C4-2B (cell line): Measurements from ENCODE around the gene SCGB1A1.
"Not testable (repeated sequence)": the region's sequence is repeated elsewhere in the genome, so short reads cannot be mapped to it uniquely, and the experiment has no call there.

Experiments
- H3K27ac ChIP-seq: fragments of 450-650 bp; 2 replicates; pipeline ENCODE4 v1.5.1; 2017
- ZFX ChIP-seq: fragments of 450-650 bp; IDR thresholded peaks from 2 replicates; pipeline ENCODE4 v1.6.1; 2017
- TF ChIP-seq, protein P1 (sequence below): fragments of 450-650 bp; conservative IDR thresholded peaks from 2 replicates; pipeline ENCODE4 v1.5.1; 2017; ENCODE audit warnings: mild to moderate bottlenecking

SCGB1A1 gene

DNA sequence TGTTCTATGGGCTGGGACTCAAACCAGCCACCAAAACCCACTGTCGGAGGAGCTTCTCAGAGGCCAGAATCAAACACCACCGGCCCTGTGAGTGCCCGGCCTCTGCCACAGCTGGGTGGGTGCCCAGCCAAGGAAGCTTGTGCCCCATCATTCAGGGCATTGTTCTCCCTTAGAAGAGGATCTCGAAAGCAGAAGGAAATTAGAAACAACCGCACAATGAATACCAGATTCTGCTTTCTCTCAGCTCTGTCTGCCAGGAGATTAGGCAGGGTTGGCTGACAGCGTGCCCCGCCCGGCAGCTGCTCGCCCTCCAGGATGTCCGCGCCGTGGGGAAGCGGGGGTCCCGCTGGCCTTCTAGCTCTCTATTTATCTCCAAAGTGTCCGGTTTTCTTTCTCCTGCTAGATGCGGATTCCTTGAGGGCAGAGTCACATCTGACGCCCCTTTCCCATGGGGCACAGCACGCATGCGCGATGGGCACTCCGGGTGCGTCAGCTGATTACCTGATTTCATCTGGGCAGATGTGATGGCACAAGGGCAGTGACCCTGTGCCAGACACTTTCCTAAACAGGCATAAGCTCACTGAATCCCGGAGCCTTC, 25.5 kb downstream of the SCGB1A1 start:
- TF ChIP-seq, protein P1, sequence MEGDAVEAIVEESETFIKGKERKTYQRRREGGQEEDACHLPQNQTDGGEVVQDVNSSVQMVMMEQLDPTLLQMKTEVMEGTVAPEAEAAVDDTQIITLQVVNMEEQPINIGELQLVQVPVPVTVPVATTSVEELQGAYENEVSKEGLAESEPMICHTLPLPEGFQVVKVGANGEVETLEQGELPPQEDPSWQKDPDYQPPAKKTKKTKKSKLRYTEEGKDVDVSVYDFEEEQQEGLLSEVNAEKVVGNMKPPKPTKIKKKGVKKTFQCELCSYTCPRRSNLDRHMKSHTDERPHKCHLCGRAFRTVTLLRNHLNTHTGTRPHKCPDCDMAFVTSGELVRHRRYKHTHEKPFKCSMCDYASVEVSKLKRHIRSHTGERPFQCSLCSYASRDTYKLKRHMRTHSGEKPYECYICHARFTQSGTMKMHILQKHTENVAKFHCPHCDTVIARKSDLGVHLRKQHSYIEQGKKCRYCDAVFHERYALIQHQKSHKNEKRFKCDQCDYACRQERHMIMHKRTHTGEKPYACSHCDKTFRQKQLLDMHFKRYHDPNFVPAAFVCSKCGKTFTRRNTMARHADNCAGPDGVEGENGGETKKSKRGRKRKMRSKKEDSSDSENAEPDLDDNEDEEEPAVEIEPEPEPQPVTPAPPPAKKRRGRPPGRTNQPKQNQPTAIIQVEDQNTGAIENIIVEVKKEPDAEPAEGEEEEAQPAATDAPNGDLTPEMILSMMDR, result no peak
- no peak for TF ChIP-seq ZFX
- H3K27ac ChIP-seq, result peak overlapping the region; percentile 49

GRCh38 chr11:62444835-62445234, 26.0 kb downstream of the SCGB1A1 start:
- TF ChIP-seq ZFX, result no peak
- TF ChIP-seq, protein P1, result no peak
- peak overlapping the region; percentile 49 for H3K27ac ChIP-seq

- H3K27ac ChIP-seq, result peak overlapping the region; percentile 49
These were observed 26.5 kb downstream of the SCGB1A1 start for GRCh38 chr11:62445314-62445740.

DNA sequence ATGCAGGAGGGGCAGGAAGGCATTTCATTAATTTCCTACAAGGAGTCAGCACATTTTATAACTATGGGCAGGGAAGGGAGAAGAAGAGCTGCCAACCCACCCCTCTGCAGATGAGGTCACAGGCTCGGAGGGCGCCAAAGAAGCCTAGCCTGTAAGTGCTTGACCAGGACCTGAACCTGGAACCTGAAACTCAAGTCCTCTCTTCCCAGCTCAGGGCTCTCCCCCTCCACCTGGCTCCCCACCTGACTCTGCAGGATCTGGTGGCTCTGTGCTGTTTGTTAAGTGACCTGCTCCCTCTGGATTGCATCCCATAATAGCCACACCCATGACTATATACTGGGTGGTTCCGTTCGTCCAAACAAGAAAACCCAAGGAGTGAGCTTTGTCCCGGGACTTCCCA, 27.3 kb downstream of the SCGB1A1 start:
- no peak for TF ChIP-seq ZFX
- TF ChIP-seq, protein P1, result no peak
- H3K27ac ChIP-seq, result peak overlapping the region; percentile 49

More at GRCh38 chr11:62445314-62445740, 26.5 kb downstream of the SCGB1A1 start:
- no peak for TF ChIP-seq ZFX
- TF ChIP-seq, protein P1, result no peak

DNA sequence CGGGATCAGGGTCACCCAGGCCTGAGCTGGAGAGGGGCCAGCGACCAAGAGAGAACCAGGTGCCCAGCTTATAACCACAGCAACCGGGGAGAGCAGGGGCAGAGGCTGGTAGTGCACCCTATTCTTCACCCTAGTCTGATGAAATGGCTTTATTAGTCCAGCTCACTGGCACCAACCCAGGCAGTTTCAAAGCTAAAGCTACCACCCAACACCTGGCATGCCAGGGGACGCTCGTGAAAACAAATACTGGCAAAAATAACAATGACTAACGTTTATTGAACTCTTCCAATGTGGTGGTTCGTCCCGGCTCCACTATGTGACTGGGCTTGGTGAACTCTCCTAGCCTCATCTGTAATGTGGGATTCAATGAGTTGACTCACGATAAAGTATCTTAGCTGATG, 30.6 kb downstream of the SCGB1A1 start:
- no peak overlapping the region for H3K27ac ChIP-seq
- TF ChIP-seq, protein P1, result no peak
- TF ChIP-seq ZFX, result no peak

GRCh38 chr11:62449912-62450311, 31.1 kb downstream of the SCGB1A1 start:
- not testable (repeated sequence) for H3K27ac ChIP-seq

DNA sequence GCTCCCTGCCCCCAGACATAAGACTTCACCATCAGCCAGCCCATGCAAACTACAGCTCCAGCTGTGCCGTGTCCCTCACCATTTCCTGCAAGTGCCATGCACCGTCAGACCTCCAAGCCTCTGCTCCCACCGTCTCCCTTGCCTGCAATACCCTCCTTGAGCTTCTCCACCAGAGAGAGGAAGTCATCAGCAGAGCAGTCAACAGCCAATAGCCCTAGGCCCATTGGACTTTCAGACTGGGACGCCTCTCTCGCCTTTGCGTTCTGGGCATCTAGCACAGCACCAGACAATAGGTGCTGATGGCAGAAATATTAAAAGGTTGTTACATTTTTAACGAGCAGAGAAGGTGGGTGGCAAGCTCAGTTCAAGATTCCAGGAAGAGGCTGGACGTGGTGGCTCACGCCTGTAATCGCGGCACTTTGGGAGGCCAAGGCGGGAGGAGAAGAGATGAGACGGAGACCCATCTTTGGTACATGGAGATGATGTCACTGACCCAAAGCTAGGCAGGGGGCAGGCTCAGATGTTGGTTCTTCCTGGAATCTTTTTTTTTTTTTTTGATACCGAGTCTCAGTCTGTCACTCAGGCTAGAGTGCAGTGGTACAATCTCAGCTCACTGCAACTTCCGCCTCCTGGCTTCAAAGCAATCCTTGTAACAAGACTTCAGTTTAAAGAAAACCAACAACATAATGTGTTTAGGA, 31.9 kb downstream of the SCGB1A1 start:
- TF ChIP-seq, protein P1, result no peak
- no peak for TF ChIP-seq ZFX
- no peak overlapping the region for H3K27ac ChIP-seq

DNA sequence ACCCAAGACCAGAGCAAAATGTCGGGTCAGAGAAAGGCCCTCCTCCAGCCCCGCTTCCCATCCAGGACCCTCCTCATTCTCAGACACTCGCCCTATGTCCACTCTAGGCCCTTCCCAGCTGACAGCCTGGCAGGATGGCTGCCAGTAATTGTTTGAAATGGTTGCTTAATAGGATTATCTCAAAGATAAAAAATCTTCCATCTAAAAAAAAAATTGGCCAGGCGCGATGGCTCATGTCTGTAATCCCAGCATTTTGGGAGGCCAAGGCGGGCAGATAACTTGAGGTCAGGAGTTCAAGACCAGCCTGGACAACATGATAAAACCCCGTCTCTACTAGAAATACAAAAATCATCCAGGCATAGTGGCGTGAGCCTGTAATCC, 32.4 kb downstream of the SCGB1A1 start:
- TF ChIP-seq ZFX, result no peak
- TF ChIP-seq, protein P1, result no peak
- H3K27ac ChIP-seq, result no peak overlapping the region
